ENCODE measurements around the gene FAM210A. TPM values are rescaled to one million over a fixed set of nuclear protein-coding genes. Genes with fewer than 3 reads are reported as not detected.
A peak's percentile ranks its signal among the peaks of the same experiment; 100 is the strongest.

The FAM210A gene
- total RNA-seq, 2 experiments from 2014 or later = 23.1 to 30.6 TPM

- ChIA-PET CTCF (ENCODE audit: unreplicated experiment) (no interaction called here), POLR2A (interaction anchor here (1.3 kb wide), 1 partner anchor 49 kb away, joined by 4 read pairs; no protein-coding TSS in a partner anchor)
- intact Hi-C loops (cut with micrococcal nuclease; ENCODE audit: unreplicated experiment) = loop anchor here (5.0 kb wide), 2 partner anchors 104 to 151 kb away; no protein-coding TSS in a partner anchor
- Histone ChIP-seq H3K36me3 (ENCODE audit: insufficient read depth, low read length) (peaks cover 25% of the 10 kb centered on the region; the same call in 1 of the 2 replicates), H3K4me3 (ENCODE audit: low read depth, low read length, poor library complexity, severe bottlenecking) (peak overlapping the region; percentile 0), H3K9me3 (ENCODE audit: low read length) (no peaks in the 10 kb centered on the region), H3K27ac (ENCODE audit: low read depth, low read length, poor library complexity, severe bottlenecking) (peak overlapping the region; percentile 98), H3K9me2 (ENCODE audit: insufficient read depth, low read length) (no peaks in the 10 kb centered on the region), H3K79me2 (ENCODE audit: insufficient read depth, low read depth, low read length) (peaks cover 61% of the 10 kb centered on the region), H2AFZ (ENCODE audit: low read length) (no peak overlapping the region), H4K20me1 (ENCODE audit: insufficient read depth, low read length) (no peaks in the 10 kb centered on the region), H3K4me2 (ENCODE audit: low read length) (peak overlapping the region; percentile 99), H3K4me1 (ENCODE audit: insufficient read depth, low read length, poor library complexity, severe bottlenecking) (peaks cover 46% of the 10 kb centered on the region)
- DNase-seq (ENCODE audit: low spot score) = peak; percentile 40
- no peak for TF ChIP-seq EZH2phosphoT487 (IDR thresholded peaks at IDR 0.05; ENCODE audit: borderline replicate concordance, low read depth, low read length)
- TF ChIP-seq CTCF (conservative IDR thresholded peaks at IDR 0.05; ENCODE audit: low read length) = no peak
- BruUV-seq (replicated peaks) = no TSS peak
These were observed 108.4 kb downstream of the FAM210A start for GRCh38 chr18:13617826-13618515.

- Histone ChIP-seq H3K36me3 (ENCODE audit: insufficient read depth, low read length) (peaks cover 16% of the 10 kb centered on the region; the same call in 1 of the 2 replicates), H3K4me2 (ENCODE audit: low read length) (peak overlapping the region; percentile 99), H4K20me1 (ENCODE audit: insufficient read depth, low read length) (no peaks in the 10 kb centered on the region), H3K79me2 (ENCODE audit: insufficient read depth, low read depth, low read length) (peaks cover 66% of the 10 kb centered on the region), H3K27ac (ENCODE audit: low read depth, low read length, poor library complexity, severe bottlenecking) (peak overlapping the region; percentile 98), H3K4me1 (ENCODE audit: insufficient read depth, low read length, poor library complexity, severe bottlenecking) (peaks cover 52% of the 10 kb centered on the region), H3K9me3 (ENCODE audit: low read length) (no peaks in the 10 kb centered on the region), H2AFZ (ENCODE audit: low read length) (no peak overlapping the region), H3K9me2 (ENCODE audit: insufficient read depth, low read length) (no peaks in the 10 kb centered on the region), H3K4me3 (ENCODE audit: low read depth, low read length, poor library complexity, severe bottlenecking) (peak overlapping the region; percentile 85)
- ChIA-PET POLR2A (interaction anchor here (1.3 to 9.2 kb wide), 2 partner anchors 48 to 55 kb away, joined by 4 to 65 read pairs; no protein-coding TSS in a partner anchor), CTCF (ENCODE audit: unreplicated experiment) (interaction anchor here (0.6 kb wide), 1 partner anchor 18 kb away, joined by 3 read pairs; no protein-coding TSS in a partner anchor)
- intact Hi-C loops (cut with micrococcal nuclease; ENCODE audit: unreplicated experiment) = loop anchor here (5.0 kb wide), 2 partner anchors 106 to 149 kb away; no protein-coding TSS in a partner anchor
- no TSS peak for BruUV-seq (replicated peaks)
- TF ChIP-seq CTCF (conservative IDR thresholded peaks at IDR 0.05; ENCODE audit: low read length) = no peak
- TF ChIP-seq EZH2phosphoT487 (IDR thresholded peaks at IDR 0.05; ENCODE audit: borderline replicate concordance, low read depth, low read length) = no peak
- peak; percentile 34 for DNase-seq (ENCODE audit: low spot score)
These were observed 109.8 kb downstream of the FAM210A start for GRCh38 chr18:13616525-13617035.
